CD4-positive, CD25-positive, alpha-beta regulatory T cell (primary cell): Measurements from ENCODE around the gene UNC45A. TPM values are rescaled to one million over a fixed set of nuclear protein-coding genes. Genes with fewer than 3 reads are reported as not detected.
"Not testable (repeated sequence)": the region's sequence is repeated elsewhere in the genome, so short reads cannot be mapped to it uniquely, and the experiment has no call there.

Experiments used
- ATAC-seq, 2 donors: fragments of 150-1000 bp; cut with Tn5 transposase; one replicate each; pipeline ENCODE4 v1.10.0; 2021; ENCODE audit warnings: low read depth in 2 of 2, moderate number of reproducible peaks in 2 of 2, moderate library complexity in 1 of 2
- DNase-seq, 3 donors: peaks; one replicate each; pipeline versions ENCODE4 v3.0.0 to v3.0.0-alpha.2; 2012 to 2022; ENCODE audit warnings: mixed read lengths in 1 of 3
- H3K27ac ChIP-seq: one replicate; pipeline ENCODE4 v1.7.0; 2013; ENCODE audit warnings: mild to moderate bottlenecking, low read length; ENCODE audit not compliant: insufficient read depth, poor library complexity, severe bottlenecking
- H3K27me3 ChIP-seq: one replicate; pipeline ENCODE4 v1.7.0; 2013; ENCODE audit warnings: low read length; ENCODE audit not compliant: control insufficient read depth, insufficient read depth
- H3K36me3 ChIP-seq: one replicate; pipeline ENCODE4 v1.7.0; 2013; ENCODE audit warnings: mild to moderate bottlenecking, low read length, moderate library complexity; ENCODE audit not compliant: control insufficient read depth, insufficient read depth
- H3K4me1 ChIP-seq: 2 replicates; pipeline ENCODE4 v1.7.0; 2013; ENCODE audit warnings: mild to moderate bottlenecking, low read length; ENCODE audit not compliant: insufficient read depth, control insufficient read depth, poor library complexity, severe bottlenecking
- H3K4me3 ChIP-seq: one replicate; pipeline ENCODE4 v1.7.0; 2013; ENCODE audit warnings: low read depth, mild to moderate bottlenecking, low read length, moderate library complexity
- H3K9me3 ChIP-seq, 2 experiments: 1 replicate in 1 of 2; 2 replicates in 1 of 2; pipeline ENCODE4 v1.7.0; 2013; ENCODE audit warnings: low read length in 2 of 2, mild to moderate bottlenecking in 1 of 2, moderate library complexity in 1 of 2; ENCODE audit not compliant: control insufficient read depth in 2 of 2
- H3K27ac Mint-ChIP-seq, 3 donors: one replicate each; pipeline ENCODE4 v1.8.0; 2020 to 2022; ENCODE audit warnings: mild to moderate bottlenecking in 3 of 3, mixed read lengths in 3 of 3, moderate library complexity in 2 of 3
- H3K27me3 Mint-ChIP-seq: one replicate; pipeline ENCODE4 v1.8.0; 2022; ENCODE audit warnings: mild to moderate bottlenecking, mixed read lengths
- H3K36me3 Mint-ChIP-seq: one replicate; pipeline ENCODE4 v1.8.0; 2020; ENCODE audit warnings: mixed read lengths
- H3K4me1 Mint-ChIP-seq, 4 donors: one replicate each; pipeline ENCODE4 v1.8.0; 2020 to 2022; ENCODE audit warnings: mixed read lengths in 4 of 4, mild to moderate bottlenecking in 1 of 4
- H3K4me3 Mint-ChIP-seq, 4 donors: one replicate each; pipeline ENCODE4 v1.8.0; 2020 to 2022; ENCODE audit warnings: mild to moderate bottlenecking in 4 of 4, mixed read lengths in 4 of 4, moderate library complexity in 3 of 4
- H3K9me3 Mint-ChIP-seq, 7 donors: one replicate each; pipeline ENCODE4 v1.8.0; 2020 to 2022; ENCODE audit warnings: mixed read lengths in 7 of 7, mild to moderate bottlenecking in 3 of 7, moderate library complexity in 2 of 7
- polyA plus RNA-seq, 4 donors: library from polyadenylated mRNA; unstranded; fragments of 300-500 nt; fragmentation: Illumina TruSeq; gene quantifications; one replicate each; pipeline ENCODE4 v1.2.3, GENCODE V29; 2021
- total RNA-seq: library from RNA; stranded (reverse); gene quantifications from one replicate; pipeline ENCODE4 v1.2.3, GENCODE V29; 2022

Gene UNC45A
- total and polyA plus RNA-seq, 5 donors from 2014 or later = 45.4 to 65.9 (median 56.6) TPM

- DNase-seq = no peak
- H3K27me3 ChIP-seq = no peaks in the 10 kb centered on the region
- Mint-ChIP-seq H3K4me3 (peak overlapping the region in 1 of 4 donors; percentile 72), H3K36me3 (peaks cover 27% of the 10 kb centered on the region), H3K4me1 (peaks cover 4 to 23% (median 11%) of the 10 kb centered on the region in 4 donors), H3K27me3 (no peaks in the 10 kb centered on the region), H3K27ac (no peak overlapping the region), H3K9me3 (peaks cover 0 to 1% (median 0%) of the 10 kb centered on the region in 7 donors)
- ATAC-seq = no peak
- peaks cover 9% of the 10 kb centered on the region for H3K4me1 ChIP-seq
- H3K9me3 ChIP-seq = no peaks in the 10 kb centered on the region
- no peak overlapping the region for H3K27ac ChIP-seq
- H3K36me3 ChIP-seq = peaks cover 61% of the 10 kb centered on the region
- no peak overlapping the region for H3K4me3 ChIP-seq
Observed at GRCh38 chr15:90907051-90907660, 27.9 kb upstream of the UNC45A start.

- H3K36me3 ChIP-seq = peaks cover 69% of the 10 kb centered on the region
- Mint-ChIP-seq H3K9me3 (peaks cover 0 to 1% (median 0%) of the 10 kb centered on the region in 7 donors), H3K4me1 (peaks cover 4 to 22% (median 9%) of the 10 kb centered on the region in 4 donors), H3K36me3 (peaks cover 27% of the 10 kb centered on the region), H3K27ac (no peak overlapping the region), H3K27me3 (no peaks in the 10 kb centered on the region), H3K4me3 (peak overlapping the region in 1 of 4 donors; percentile 72)
- DNase-seq (no peak), ATAC-seq (no peak)
- no peaks in the 10 kb centered on the region for H3K27me3 ChIP-seq
- H3K9me3 ChIP-seq = no peaks in the 10 kb centered on the region
- no peak overlapping the region for H3K27ac ChIP-seq
- H3K4me1 ChIP-seq = peaks cover 8% of the 10 kb centered on the region
- no peak overlapping the region for H3K4me3 ChIP-seq
Observed at GRCh38 chr15:90907838-90908507, 27.1 kb upstream of the UNC45A start.

- H3K9me3 ChIP-seq, H3K27me3 Mint-ChIP-seq, H3K9me3 Mint-ChIP-seq, H3K4me1 ChIP-seq, H3K4me3 Mint-ChIP-seq, H3K27ac ChIP-seq, H3K27ac Mint-ChIP-seq, H3K4me3 ChIP-seq, H3K27me3 ChIP-seq, DNase-seq, ATAC-seq: not testable (repeated sequence)
- Mint-ChIP-seq H3K4me1 (peaks cover 0 to 13% (median 5%) of the 10 kb centered on the region in 4 donors), H3K36me3 (peaks cover 38% of the 10 kb centered on the region)
- H3K36me3 ChIP-seq = peaks cover 84% of the 10 kb centered on the region
Observed at GRCh38 chr15:90909449-90909848, 25.6 kb upstream of the UNC45A start.

GRCh38 chr15:90909976-90910375 is 25.1 kb upstream of the UNC45A start:
- H3K9me3 Mint-ChIP-seq = peaks cover 0 to 1% (median 0%) of the 10 kb centered on the region in 7 donors
- H3K4me3 ChIP-seq = no peak overlapping the region
- H3K4me1 ChIP-seq = no peaks in the 10 kb centered on the region
- H3K36me3 ChIP-seq = peaks cover 87% of the 10 kb centered on the region
- H3K4me1 Mint-ChIP-seq = peaks cover 0 to 11% (median 5%) of the 10 kb centered on the region in 4 donors
- H3K27ac Mint-ChIP-seq = peak overlapping the region in 1 of 3 donors; percentile 55
- ATAC-seq (no peak), DNase-seq (no peak)
- no peaks in the 10 kb centered on the region for H3K27me3 Mint-ChIP-seq
- peaks cover 37% of the 10 kb centered on the region for H3K36me3 Mint-ChIP-seq
- no peak overlapping the region for H3K27ac ChIP-seq
- H3K9me3 ChIP-seq = no peaks in the 10 kb centered on the region
- no peak overlapping the region for H3K4me3 Mint-ChIP-seq
- no peaks in the 10 kb centered on the region for H3K27me3 ChIP-seq

GRCh38 chr15:90910441-90911301 is 24.4 kb upstream of the UNC45A start:
- Mint-ChIP-seq H3K36me3 (peaks cover 37% of the 10 kb centered on the region), H3K4me3 (no peak overlapping the region), H3K27ac (peak overlapping the region in 1 of 3 donors; percentile 75)

GRCh38 chr15:90911302-90911623 is 23.8 kb upstream of the UNC45A start:
- Mint-ChIP-seq H3K4me3 (no peak overlapping the region), H3K4me1 (no peaks in the 10 kb centered on the region), H3K9me3 (no peaks in the 10 kb centered on the region), H3K36me3 (peaks cover 35% of the 10 kb centered on the region), H3K27ac (no peak overlapping the region), H3K27me3 (no peaks in the 10 kb centered on the region)
- Histone ChIP-seq H3K27ac (no peak overlapping the region), H3K9me3 (no peaks in the 10 kb centered on the region), H3K36me3 (peaks cover 86% of the 10 kb centered on the region), H3K4me3 (no peak overlapping the region), H3K27me3 (no peaks in the 10 kb centered on the region), H3K4me1 (no peaks in the 10 kb centered on the region)
- ATAC-seq (no peak), DNase-seq (no peak)

More at GRCh38 chr15:90910441-90911301, 24.4 kb upstream of the UNC45A start:
- no peaks in the 10 kb centered on the region for H3K27me3 Mint-ChIP-seq
- Histone ChIP-seq H3K9me3 (no peaks in the 10 kb centered on the region), H3K27me3 (no peaks in the 10 kb centered on the region), H3K27ac (no peak overlapping the region), H3K4me1 (no peaks in the 10 kb centered on the region), H3K36me3 (peaks cover 90% of the 10 kb centered on the region), H3K4me3 (no peak overlapping the region)
- no peak for DNase-seq
- H3K4me1 Mint-ChIP-seq = peaks cover 0 to 6% (median 2%) of the 10 kb centered on the region in 4 donors
- peaks cover 0 to 1% (median 0%) of the 10 kb centered on the region in 7 donors for H3K9me3 Mint-ChIP-seq
- ATAC-seq = no peak

GRCh38 chr15:90911906-90912769 is 22.9 kb upstream of the UNC45A start:
- Histone ChIP-seq H3K36me3 (peaks cover 83% of the 10 kb centered on the region), H3K27ac (no peak overlapping the region), H3K27me3 (no peaks in the 10 kb centered on the region), H3K4me1 (no peaks in the 10 kb centered on the region), H3K9me3 (no peaks in the 10 kb centered on the region), H3K4me3 (no peak overlapping the region)
- Mint-ChIP-seq H3K4me3 (no peak overlapping the region), H3K27ac (no peak overlapping the region), H3K9me3 (no peaks in the 10 kb centered on the region), H3K36me3 (peaks cover 39% of the 10 kb centered on the region), H3K4me1 (peaks cover 0 to 2% (median 0%) of the 10 kb centered on the region in 4 donors), H3K27me3 (no peaks in the 10 kb centered on the region)
- DNase-seq (no peak), ATAC-seq (no peak)
